Central memory CD8-positive, alpha-beta T cell (primary cell): ENCODE measurements around the gene PHOSPHO1.

Source experiments
- ATAC-seq: fragments of 150-1000 bp; cut with Tn5 transposase; replicated peaks from 2 replicates; pipeline ENCODE4 v1.10.0; 2022; ENCODE audit warnings: mild to moderate bottlenecking, moderate FRiP score, moderate number of reproducible peaks; ENCODE audit not compliant: poor library complexity, severe bottlenecking; ENCODE audit errors: extremely low read depth
- DNase-seq, 2 donors: peaks; one replicate each; pipeline ENCODE4 v3.0.0; 2021; ENCODE audit warnings: low spot score in 2 of 2
- H3K27ac Mint-ChIP-seq: one replicate; pipeline ENCODE4 v1.8.0; 2022; ENCODE audit warnings: low read depth, mild to moderate bottlenecking, moderate library complexity, mixed read lengths
- H3K27me3 Mint-ChIP-seq: one replicate; pipeline ENCODE4 v1.8.0; 2022; ENCODE audit warnings: mixed read lengths
- H3K36me3 Mint-ChIP-seq: one replicate; pipeline ENCODE4 v1.8.0; 2022; ENCODE audit warnings: mild to moderate bottlenecking, moderate library complexity, mixed read lengths; ENCODE audit not compliant: insufficient read depth
- H3K4me1 Mint-ChIP-seq: one replicate; pipeline ENCODE4 v1.8.0; 2022; ENCODE audit warnings: mixed read lengths
- H3K4me3 Mint-ChIP-seq: one replicate; pipeline ENCODE4 v1.8.0; 2022; ENCODE audit warnings: mild to moderate bottlenecking, moderate library complexity, mixed read lengths
- H3K9me3 Mint-ChIP-seq: one replicate; pipeline ENCODE4 v1.8.0; 2022; ENCODE audit warnings: mixed read lengths

The PHOSPHO1 gene

GRCh38 chr17:49209061-49209571, 21.5 kb downstream of the PHOSPHO1 start:
- Mint-ChIP-seq H3K27ac (peak overlapping the region; percentile 72), H3K4me1 (peaks cover 62% of the 10 kb centered on the region), H3K27me3 (no peaks in the 10 kb centered on the region), H3K9me3 (no peaks in the 10 kb centered on the region), H3K4me3 (peak overlapping the region; percentile 96), H3K36me3 (peaks cover 4% of the 10 kb centered on the region)
- peak; percentile 65 for ATAC-seq
- peak in 1 of 2 donors; percentile 27 for DNase-seq

DNA sequence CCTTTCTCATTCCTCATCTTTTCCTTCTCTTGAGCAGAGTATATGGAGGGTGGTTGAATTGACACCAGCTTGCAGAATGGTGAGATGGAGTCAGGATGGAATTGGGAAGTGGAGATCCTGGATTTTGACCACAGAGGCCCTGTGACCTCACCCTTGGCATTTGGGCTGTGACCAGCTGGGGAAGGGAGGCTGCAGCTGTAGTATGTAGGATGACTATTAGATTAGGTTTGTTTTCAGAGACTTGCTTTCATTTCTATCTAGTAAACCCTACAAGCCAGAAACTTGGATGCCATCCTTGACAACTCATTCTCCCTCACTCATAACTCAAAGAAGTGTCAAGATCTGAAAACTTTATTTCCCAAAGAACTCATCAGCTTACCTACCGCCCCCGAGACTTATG, 26.1 kb downstream of the PHOSPHO1 start:
- H3K4me3 Mint-ChIP-seq = no peak overlapping the region
- no peak overlapping the region for H3K27ac Mint-ChIP-seq
- DNase-seq (no peak), ATAC-seq (no peak)
- H3K36me3 Mint-ChIP-seq = no peaks in the 10 kb centered on the region
- H3K4me1 Mint-ChIP-seq = peaks cover 28% of the 10 kb centered on the region
- H3K9me3 Mint-ChIP-seq = no peaks in the 10 kb centered on the region
- no peaks in the 10 kb centered on the region for H3K27me3 Mint-ChIP-seq

GRCh38 chr17:49203796-49204195, 26.8 kb downstream of the PHOSPHO1 start:
- H3K27ac Mint-ChIP-seq = no peak overlapping the region
- ATAC-seq (no peak), DNase-seq (no peak)
- H3K36me3 Mint-ChIP-seq = no peaks in the 10 kb centered on the region
- no peak overlapping the region for H3K4me3 Mint-ChIP-seq
- H3K27me3 Mint-ChIP-seq = no peaks in the 10 kb centered on the region
- H3K4me1 Mint-ChIP-seq = peaks cover 22% of the 10 kb centered on the region
- no peaks in the 10 kb centered on the region for H3K9me3 Mint-ChIP-seq

GRCh38 chr17:49201481-49201927, 29.1 kb downstream of the PHOSPHO1 start:
- ATAC-seq (no peak), DNase-seq (no peak)
- H3K27me3 Mint-ChIP-seq = no peaks in the 10 kb centered on the region
- peaks cover 19% of the 10 kb centered on the region for H3K4me1 Mint-ChIP-seq
- H3K27ac Mint-ChIP-seq = no peak overlapping the region
- H3K4me3 Mint-ChIP-seq = no peak overlapping the region
- H3K9me3 Mint-ChIP-seq = no peaks in the 10 kb centered on the region
- H3K36me3 Mint-ChIP-seq = peaks cover 1% of the 10 kb centered on the region

DNA sequence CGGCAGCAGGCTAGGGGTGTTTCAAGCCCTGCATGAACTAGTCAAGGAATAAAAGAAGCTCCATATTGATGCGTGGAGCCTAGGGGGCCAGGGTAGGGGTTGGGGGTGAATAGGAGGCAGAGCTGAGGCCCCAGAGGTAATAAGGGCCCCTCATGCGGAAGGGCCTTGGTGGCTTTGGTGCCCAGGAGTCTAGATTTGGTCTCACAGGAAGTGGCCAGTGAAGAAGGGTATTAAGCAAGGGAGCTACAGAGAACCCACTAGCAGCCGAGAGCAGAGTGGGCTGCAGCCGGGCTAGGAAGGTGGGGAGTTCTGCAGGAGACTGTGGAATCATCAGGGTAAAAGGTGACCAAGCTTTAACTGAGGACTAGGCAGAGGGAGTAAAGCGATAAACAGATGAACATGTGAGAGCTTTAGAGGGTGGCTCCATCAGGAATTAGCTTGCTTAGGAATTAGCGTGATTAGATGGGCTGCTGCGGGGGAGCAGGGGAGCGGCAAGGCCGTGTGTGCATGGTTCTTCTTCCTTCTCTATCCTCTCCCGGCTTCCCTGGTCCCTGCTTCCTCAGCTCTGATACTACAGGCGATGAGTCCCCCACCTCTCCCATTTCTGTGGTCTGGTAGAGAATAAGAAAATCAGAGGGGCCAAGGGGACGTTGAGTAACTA, 30.0 kb downstream of the PHOSPHO1 start:
- Mint-ChIP-seq H3K9me3 (no peaks in the 10 kb centered on the region), H3K27ac (no peak overlapping the region), H3K27me3 (no peaks in the 10 kb centered on the region), H3K4me3 (no peak overlapping the region), H3K36me3 (peaks cover 1% of the 10 kb centered on the region), H3K4me1 (peaks cover 14% of the 10 kb centered on the region)
- no peak for ATAC-seq
- DNase-seq = no peak

DNA sequence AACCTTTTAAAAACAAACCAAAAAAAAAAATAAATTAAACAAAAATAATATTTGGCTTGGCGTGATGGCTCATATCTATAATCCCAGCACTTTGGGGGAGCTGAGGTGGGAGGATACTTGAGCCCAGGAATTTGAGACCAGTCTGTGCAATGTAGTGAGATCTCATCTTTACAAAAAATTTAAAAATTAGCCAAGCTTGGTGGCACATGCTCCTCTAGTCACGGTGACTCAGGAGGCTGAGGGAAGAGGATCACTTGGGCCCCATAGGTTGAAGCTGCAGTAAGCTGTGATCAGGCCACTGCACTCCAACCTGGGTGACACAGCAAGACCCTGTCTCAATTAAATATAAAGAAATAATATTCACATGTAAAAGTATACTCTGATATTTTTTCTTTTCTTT, 32.4 kb downstream of the PHOSPHO1 start:
- Mint-ChIP-seq H3K4me1 (peaks cover 11% of the 10 kb centered on the region), H3K4me3 (no peak overlapping the region), H3K27me3 (no peaks in the 10 kb centered on the region), H3K27ac (no peak overlapping the region), H3K9me3 (no peaks in the 10 kb centered on the region), H3K36me3 (peaks cover 7% of the 10 kb centered on the region)
- no peak for ATAC-seq
- no peak for DNase-seq

GRCh38 chr17:49197346-49197998, 33.1 kb downstream of the PHOSPHO1 start:
- Mint-ChIP-seq H3K4me3 (no peak overlapping the region), H3K36me3 (peaks cover 14% of the 10 kb centered on the region), H3K9me3 (no peaks in the 10 kb centered on the region), H3K27ac (no peak overlapping the region), H3K4me1 (peaks cover 18% of the 10 kb centered on the region), H3K27me3 (peaks cover 2% of the 10 kb centered on the region)
- no peak for DNase-seq
- ATAC-seq = no peak

GRCh38 chr17:49196520-49196919, 34.1 kb downstream of the PHOSPHO1 start:
- H3K4me1 Mint-ChIP-seq = peaks cover 28% of the 10 kb centered on the region
- H3K36me3 Mint-ChIP-seq = peaks cover 24% of the 10 kb centered on the region
- ATAC-seq (no peak), DNase-seq (no peak)
- no peak overlapping the region for H3K4me3 Mint-ChIP-seq
- H3K27me3 Mint-ChIP-seq = peaks cover 6% of the 10 kb centered on the region
- no peak overlapping the region for H3K27ac Mint-ChIP-seq
- H3K9me3 Mint-ChIP-seq = no peaks in the 10 kb centered on the region

DNA sequence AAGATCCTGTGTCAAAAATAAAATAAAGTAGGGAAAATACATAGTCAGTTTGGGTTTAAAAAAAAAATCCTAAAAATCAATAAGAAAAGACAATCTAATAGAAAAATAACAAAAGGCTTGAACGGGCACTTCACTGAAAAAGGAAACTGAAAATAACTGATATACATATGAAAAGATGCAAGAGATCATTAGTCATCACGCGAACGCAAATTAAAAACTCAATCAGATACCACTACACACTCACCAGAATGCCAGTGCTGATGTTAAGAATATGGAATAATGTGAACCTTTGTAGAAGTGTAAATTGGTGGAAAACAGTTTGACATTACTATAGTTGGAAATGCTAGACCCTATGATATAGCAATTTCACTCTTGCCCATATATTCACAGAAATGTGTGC, 34.8 kb downstream of the PHOSPHO1 start:
- Mint-ChIP-seq H3K27ac (peak overlapping the region; percentile 56), H3K4me1 (peaks cover 32% of the 10 kb centered on the region)

GRCh38 chr17:49194297-49194607, 36.3 kb downstream of the PHOSPHO1 start:
- H3K4me1 Mint-ChIP-seq = peaks cover 36% of the 10 kb centered on the region
- peak overlapping the region; percentile 70 for H3K27ac Mint-ChIP-seq
- H3K36me3 Mint-ChIP-seq = peaks cover 25% of the 10 kb centered on the region
- DNase-seq (no peak), ATAC-seq (no peak)
- H3K27me3 Mint-ChIP-seq = peaks cover 6% of the 10 kb centered on the region
- H3K4me3 Mint-ChIP-seq = peak overlapping the region; percentile 94
- H3K9me3 Mint-ChIP-seq = no peaks in the 10 kb centered on the region

More for the DNA sequence above, 34.8 kb downstream of the PHOSPHO1 start:
- H3K36me3 Mint-ChIP-seq = peaks cover 25% of the 10 kb centered on the region
- DNase-seq (no peak), ATAC-seq (no peak)
- H3K27me3 Mint-ChIP-seq = peaks cover 6% of the 10 kb centered on the region
- no peaks in the 10 kb centered on the region for H3K9me3 Mint-ChIP-seq
- no peak overlapping the region for H3K4me3 Mint-ChIP-seq

GRCh38 chr17:49193513-49194296, 36.9 kb downstream of the PHOSPHO1 start:
- Mint-ChIP-seq H3K27me3 (peaks cover 6% of the 10 kb centered on the region), H3K36me3 (peaks cover 25% of the 10 kb centered on the region), H3K4me3 (peak overlapping the region; percentile 94), H3K9me3 (no peaks in the 10 kb centered on the region), H3K4me1 (peaks cover 36% of the 10 kb centered on the region), H3K27ac (peak overlapping the region; percentile 100)
- ATAC-seq = no peak
- DNase-seq = no peak

DNA sequence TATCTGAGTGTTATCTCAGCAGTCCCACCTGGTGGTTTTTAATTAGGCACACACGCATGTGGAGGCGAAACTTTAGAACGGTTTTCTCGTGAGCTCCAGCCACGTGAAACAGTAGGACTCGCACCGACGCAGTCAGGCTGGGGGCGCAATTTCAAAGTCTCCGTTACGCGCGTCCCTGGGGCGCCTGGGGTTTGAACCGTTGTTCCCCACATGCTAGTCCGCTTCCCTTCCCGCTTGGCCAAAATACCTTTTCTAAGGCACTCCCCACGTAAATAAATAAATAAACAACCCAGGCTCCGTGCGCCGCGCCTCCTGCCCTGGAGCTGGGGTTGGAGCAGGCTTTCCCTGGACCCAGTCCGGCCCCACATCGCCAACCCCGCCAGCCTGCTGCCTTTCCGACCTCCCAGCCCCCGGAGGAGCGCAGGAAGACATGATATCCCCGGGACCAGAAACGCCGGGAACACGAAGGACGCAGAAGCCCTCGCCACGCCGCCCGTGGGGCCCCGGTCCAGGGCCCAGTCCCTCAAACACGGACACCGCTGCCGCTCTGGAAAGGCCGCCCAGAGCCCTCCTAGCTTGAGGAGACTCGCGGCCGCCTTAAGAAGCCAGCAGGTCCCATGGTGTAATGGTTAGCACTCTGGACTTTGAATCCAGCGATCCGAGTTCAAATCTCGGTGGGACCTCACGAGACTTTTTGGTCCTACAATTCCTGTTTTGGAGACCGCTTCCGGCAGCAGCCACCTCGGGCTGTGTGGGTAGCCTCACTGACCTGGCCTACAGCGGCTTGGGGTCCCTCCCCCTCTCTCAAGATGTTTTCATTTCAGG, 38.5 kb downstream of the PHOSPHO1 start:
- ATAC-seq (peak; percentile 63), DNase-seq (peak; percentile 88 to 99)
- H3K27ac Mint-ChIP-seq = peak overlapping the region; percentile 100
- H3K4me3 Mint-ChIP-seq = peak overlapping the region; percentile 94
- peaks cover 24% of the 10 kb centered on the region for H3K36me3 Mint-ChIP-seq
- no peaks in the 10 kb centered on the region for H3K9me3 Mint-ChIP-seq
- H3K4me1 Mint-ChIP-seq = peaks cover 36% of the 10 kb centered on the region
- H3K27me3 Mint-ChIP-seq = peaks cover 6% of the 10 kb centered on the region
